Spleen (tissue), 11 donors: ENCODE measurements around the gene SCD5. TPM values are rescaled to one million over a fixed set of nuclear protein-coding genes. Genes with fewer than 3 reads are reported as not detected.

ENCODE experiments used
- DNase-seq: peaks from one replicate; pipeline ENCODE4 v3.0.0-alpha.2; 2020
- H3K27ac ChIP-seq, 8 donors: fragments of 200-600 bp; sonication (generic) in 7 of 8; 1 replicate in 4 of 8; 2 replicates in 4 of 8; pipeline versions ENCODE4 v1.5.0 to v1.8.0; 2016 to 2021; ENCODE audit warnings: inconsistent platforms in 4 of 8, mild to moderate bottlenecking in 4 of 8, moderate library complexity in 1 of 8
- H3K27me3 ChIP-seq, 7 donors: fragments of 200-600 bp; sonication (generic) in 6 of 7; replicated peaks in 1 of 7; 1 replicate in 4 of 7; 2 replicates in 3 of 7; pipeline versions ENCODE4 v1.5.0 to v1.8.0; 2016 to 2021; ENCODE audit warnings: inconsistent platforms in 3 of 7, mild to moderate bottlenecking in 1 of 7
- H3K36me3 ChIP-seq, 6 donors: fragments of 200-600 bp; sonication (generic) in 5 of 6; 1 replicate in 4 of 6; 2 replicates in 2 of 6; pipeline versions ENCODE4 v1.5.0 to v1.8.0; 2016 to 2021; ENCODE audit warnings: inconsistent platforms in 2 of 6
- H3K4me1 ChIP-seq, 6 donors: fragments of 200-600 bp; sonication (generic) in 5 of 6; 1 replicate in 3 of 6; 2 replicates in 3 of 6; pipeline versions ENCODE4 v1.5.0 to v1.8.0; 2016 to 2021; ENCODE audit warnings: inconsistent platforms in 3 of 6
- H3K4me3 ChIP-seq, 8 donors: fragments of 200-600 bp; sonication (generic) in 7 of 8; 1 replicate in 4 of 8; 2 replicates in 4 of 8; pipeline versions ENCODE4 v1.5.0 to v1.8.0; 2016 to 2021; ENCODE audit warnings: inconsistent platforms in 4 of 8, mild to moderate bottlenecking in 4 of 8, moderate library complexity in 2 of 8
- H3K9me3 ChIP-seq, 8 donors: fragments of 200-600 bp; sonication (generic) in 7 of 8; 1 replicate in 4 of 8; 2 replicates in 4 of 8; pipeline versions ENCODE4 v1.5.0 to v1.8.0; 2016 to 2021; ENCODE audit warnings: inconsistent platforms in 4 of 8
- POLR2A ChIP-seq, 3 donors: fragments of 450-650 bp; IDR thresholded peaks; one replicate each; pipeline ENCODE4 v1.5.1; 2017; ENCODE audit warnings: antibody characterized with exemption in 3 of 3, mild to moderate bottlenecking in 1 of 3
- POLR2AphosphoS5 ChIP-seq, 3 donors: sonication (generic); formaldehyde crosslinking; IDR thresholded peaks; one replicate each; pipeline ENCODE4 v1.5.1; 2017; ENCODE audit warnings: antibody characterized with exemption in 3 of 3
- WGBS, 5 donors: extraction: QIAGEN DNeasy Blood & Tissue Kit in 3 of 5; methylation state at CpG; one replicate each; pipeline versions ENCODE4 v1.1.5 to v1.1.7; 2013 to 2018; 5-methylcytosine and 5-hydroxymethylcytosine counted together
- intact Hi-C: fragments of 100-400 bp; cut with DNase I; formaldehyde crosslinking; loops from one replicate; pipeline ENCODE4 v1.15.0; 2023; ENCODE audit warnings: low total_unique reads
- polyA plus RNA-seq, 3 donors: library from polyadenylated mRNA; stranded (reverse); fragments of 200-250 nt; gene quantifications; one replicate each; pipeline ENCODE4 v1.2.1, GENCODE V29; 2013
- total RNA-seq, 7 donors: library from RNA; depleted of rRNA in 3 of 7; stranded (reverse); fragments of >200 nt in 3 of 7; fragmentation: NEBNext Ultra II Directional in 4 of 7; extraction: Animal tissue kit (Norgen Biotek cat#: 25700) in 4 of 7; gene quantifications; one replicate each; pipeline versions ENCODE4 v1.1.0 to v1.2.1, GENCODE V29; 2016 to 2021
- TF ChIP-seq, protein P1 (sequence below), 11 experiments: fragments of 200-600 bp in 7 of 11; fragments of 450-650 bp in 4 of 11; sonication (generic) in 4 of 11; IDR thresholded peaks in 8 of 11; conservative IDR thresholded peaks in 3 of 11; 1 replicate in 7 of 11; 2 replicates in 4 of 11; pipeline versions ENCODE4 v1.4.0 to v1.8.0; 2016 to 2021; ENCODE audit warnings: antibody characterized with exemption in 11 of 11, inconsistent platforms in 4 of 11, mild to moderate bottlenecking in 1 of 11
- donor health status: healthy with polysubstance abuse.
- donor health status: DM: no; HTN: no; CAD: no; lungs with moderate emphysema.
- donor health status: DM: no; HTN: no; CAD: no.
- donor health status: Bipolar disorder and iron deficiency.
- donor health status: healthy.
- donor health status: DM: no; HTN: no; CAD: no.
- donor health status: DM: yes; HTN: yes; CAD: no.

Gene SCD5
- total and polyA plus RNA-seq, 10 donors: 0.85 to 7.2 (median 3.9) TPM

DNA sequence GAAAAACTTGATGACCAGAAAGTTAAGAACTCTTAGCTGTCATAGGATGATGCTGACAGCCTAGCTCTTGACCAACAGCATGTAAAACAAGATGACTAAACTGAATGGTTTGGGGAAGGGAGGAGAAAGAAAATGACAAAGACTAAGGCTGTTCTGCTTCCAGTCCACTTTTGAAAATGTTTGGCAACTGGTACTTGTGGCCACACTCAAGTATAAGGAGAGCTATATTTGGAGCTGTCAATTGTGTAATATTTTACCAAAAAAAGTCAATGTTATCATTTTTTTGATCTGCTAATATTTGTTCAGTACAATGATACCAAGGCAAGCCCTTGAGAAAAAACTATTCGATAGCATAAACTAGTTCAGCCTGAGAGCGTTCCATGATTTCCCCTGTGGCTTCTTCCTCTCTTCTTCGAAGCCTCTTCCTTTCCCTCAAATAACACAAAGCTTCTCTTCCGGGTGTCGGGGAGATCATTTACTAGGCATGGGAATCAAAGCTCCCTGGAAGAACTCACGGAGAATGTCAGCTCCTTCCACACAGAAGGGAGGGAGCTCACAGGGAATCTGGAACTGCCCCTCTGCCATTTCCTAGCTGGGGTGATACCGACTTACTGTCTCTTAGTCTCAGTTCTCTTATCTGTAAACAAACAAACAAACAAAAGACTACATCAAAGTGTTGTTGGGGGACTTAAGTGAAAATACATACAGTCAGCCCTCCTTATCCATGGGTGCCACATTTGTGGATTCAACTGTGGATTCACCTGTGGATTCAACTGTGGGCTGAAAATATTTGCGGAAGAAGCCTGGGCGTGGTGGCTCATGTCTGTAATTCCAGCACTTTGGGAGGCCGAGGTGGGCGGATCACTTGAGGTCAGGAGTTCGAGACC is 82.6 kb downstream of the SCD5 start:
- no peaks in the 10 kb centered on the region for H3K36me3 ChIP-seq
- no peaks in the 10 kb centered on the region for H3K9me3 ChIP-seq
- WGBS, 5 donors: 67 to 78% (median 76%) methylated on average over 12 of the region's 12 CpGs
- no peak overlapping the region for H3K27ac ChIP-seq
- peaks cover 0 to 15% (median 0%) of the 10 kb centered on the region in 6 donors for H3K4me1 ChIP-seq
- DNase-seq: no peak
- no peaks in the 10 kb centered on the region for H3K27me3 ChIP-seq
- TF ChIP-seq, protein P1, sequence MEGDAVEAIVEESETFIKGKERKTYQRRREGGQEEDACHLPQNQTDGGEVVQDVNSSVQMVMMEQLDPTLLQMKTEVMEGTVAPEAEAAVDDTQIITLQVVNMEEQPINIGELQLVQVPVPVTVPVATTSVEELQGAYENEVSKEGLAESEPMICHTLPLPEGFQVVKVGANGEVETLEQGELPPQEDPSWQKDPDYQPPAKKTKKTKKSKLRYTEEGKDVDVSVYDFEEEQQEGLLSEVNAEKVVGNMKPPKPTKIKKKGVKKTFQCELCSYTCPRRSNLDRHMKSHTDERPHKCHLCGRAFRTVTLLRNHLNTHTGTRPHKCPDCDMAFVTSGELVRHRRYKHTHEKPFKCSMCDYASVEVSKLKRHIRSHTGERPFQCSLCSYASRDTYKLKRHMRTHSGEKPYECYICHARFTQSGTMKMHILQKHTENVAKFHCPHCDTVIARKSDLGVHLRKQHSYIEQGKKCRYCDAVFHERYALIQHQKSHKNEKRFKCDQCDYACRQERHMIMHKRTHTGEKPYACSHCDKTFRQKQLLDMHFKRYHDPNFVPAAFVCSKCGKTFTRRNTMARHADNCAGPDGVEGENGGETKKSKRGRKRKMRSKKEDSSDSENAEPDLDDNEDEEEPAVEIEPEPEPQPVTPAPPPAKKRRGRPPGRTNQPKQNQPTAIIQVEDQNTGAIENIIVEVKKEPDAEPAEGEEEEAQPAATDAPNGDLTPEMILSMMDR (IDR thresholded peaks at IDR 0.05 in 8 of 11, conservative IDR thresholded peaks at IDR 0.05 in 3 of 11): no peak
- TF ChIP-seq POLR2AphosphoS5 (IDR thresholded peaks at IDR 0.05): no peak
- TF ChIP-seq POLR2A (IDR thresholded peaks at IDR 0.05): no peak
- intact Hi-C loops: no loop called here
- H3K4me3 ChIP-seq: no peak overlapping the region

- Histone ChIP-seq H3K4me1 (peaks cover 0 to 9% (median 0%) of the 10 kb centered on the region in 6 donors), H3K27me3 (no peaks in the 10 kb centered on the region), H3K36me3 (no peaks in the 10 kb centered on the region), H3K27ac (no peak overlapping the region), H3K9me3 (no peaks in the 10 kb centered on the region), H3K4me3 (no peak overlapping the region)
- WGBS, 5 donors: 91 to 100% (median 97%) methylated on average over 3 of the region's 3 CpGs
- intact Hi-C loops: no loop called here
- no peak for DNase-seq
- TF ChIP-seq POLR2A (IDR thresholded peaks at IDR 0.05): no peak
Measured at GRCh38 chr4:82713856-82714255, 84.7 kb downstream of the SCD5 start.

- intact Hi-C loops: no loop called here
- no peaks in the 10 kb centered on the region for H3K9me3 ChIP-seq
- TF ChIP-seq POLR2A (IDR thresholded peaks at IDR 0.05) (no peak), POLR2AphosphoS5 (IDR thresholded peaks at IDR 0.05) (no peak)
- TF ChIP-seq, protein P1 (IDR thresholded peaks at IDR 0.05 in 8 of 11, conservative IDR thresholded peaks at IDR 0.05 in 3 of 11): no peak
- H3K36me3 ChIP-seq: no peaks in the 10 kb centered on the region
- no peaks in the 10 kb centered on the region for H3K27me3 ChIP-seq
- no peak for DNase-seq
- no peak overlapping the region for H3K4me3 ChIP-seq
- H3K27ac ChIP-seq: no peak overlapping the region
- no peaks in the 10 kb centered on the region for H3K4me1 ChIP-seq
- 85 to 98% (median 89%) methylated on average over 5 of the region's 5 CpGs for WGBS, 5 donors
Measured at GRCh38 chr4:82712561-82712960, 86.0 kb downstream of the SCD5 start.

DNA sequence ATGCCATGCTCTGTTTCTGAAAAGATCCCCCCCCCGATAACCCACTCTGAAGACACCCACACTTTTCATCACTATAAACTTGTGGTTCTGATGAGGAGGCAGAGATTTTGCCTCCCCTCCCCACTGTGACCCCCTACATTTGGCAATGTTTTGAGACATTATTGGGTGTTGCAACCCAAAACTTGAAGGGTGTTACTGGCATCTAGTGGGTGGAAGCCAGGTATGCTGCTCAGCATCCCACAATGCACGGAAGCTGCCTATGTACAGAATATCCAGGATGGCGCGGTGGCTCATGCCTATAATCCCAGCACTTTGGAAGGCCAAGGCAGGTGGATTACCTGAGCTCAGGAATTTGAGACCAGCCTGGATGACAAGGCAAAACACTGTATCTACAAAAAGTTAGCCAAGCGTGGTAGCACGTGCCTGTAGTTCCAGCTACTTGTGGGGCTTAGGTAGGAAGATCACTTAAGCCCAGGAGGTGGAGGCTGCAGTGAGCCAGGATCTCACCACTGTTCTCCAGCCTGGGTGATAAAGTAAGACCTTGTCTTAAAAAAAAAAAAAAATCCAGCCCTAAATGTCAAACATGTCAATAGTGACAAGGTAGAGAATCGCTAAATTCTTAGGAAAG is 87.3 kb downstream of the SCD5 start:
- intact Hi-C loops: no loop called here
- no peak for DNase-seq
- Histone ChIP-seq H3K27ac (no peak overlapping the region), H3K4me3 (no peak overlapping the region), H3K4me1 (no peaks in the 10 kb centered on the region), H3K9me3 (no peaks in the 10 kb centered on the region), H3K36me3 (no peaks in the 10 kb centered on the region), H3K27me3 (no peaks in the 10 kb centered on the region)
- 84 to 96% (median 92%) methylated on average over 7 of the region's 7 CpGs for WGBS, 5 donors
- TF ChIP-seq, protein P1 (IDR thresholded peaks at IDR 0.05 in 8 of 11, conservative IDR thresholded peaks at IDR 0.05 in 3 of 11): no peak
- no peak for TF ChIP-seq POLR2A (IDR thresholded peaks at IDR 0.05)
